ENCODE measurements around the gene KCNC1. TPM values are rescaled to one million over a fixed set of nuclear protein-coding genes. Genes with fewer than 3 reads are reported as not detected.

Gene KCNC1
- total RNA-seq, 1 donor from 2014 or later = not detected

DNA sequence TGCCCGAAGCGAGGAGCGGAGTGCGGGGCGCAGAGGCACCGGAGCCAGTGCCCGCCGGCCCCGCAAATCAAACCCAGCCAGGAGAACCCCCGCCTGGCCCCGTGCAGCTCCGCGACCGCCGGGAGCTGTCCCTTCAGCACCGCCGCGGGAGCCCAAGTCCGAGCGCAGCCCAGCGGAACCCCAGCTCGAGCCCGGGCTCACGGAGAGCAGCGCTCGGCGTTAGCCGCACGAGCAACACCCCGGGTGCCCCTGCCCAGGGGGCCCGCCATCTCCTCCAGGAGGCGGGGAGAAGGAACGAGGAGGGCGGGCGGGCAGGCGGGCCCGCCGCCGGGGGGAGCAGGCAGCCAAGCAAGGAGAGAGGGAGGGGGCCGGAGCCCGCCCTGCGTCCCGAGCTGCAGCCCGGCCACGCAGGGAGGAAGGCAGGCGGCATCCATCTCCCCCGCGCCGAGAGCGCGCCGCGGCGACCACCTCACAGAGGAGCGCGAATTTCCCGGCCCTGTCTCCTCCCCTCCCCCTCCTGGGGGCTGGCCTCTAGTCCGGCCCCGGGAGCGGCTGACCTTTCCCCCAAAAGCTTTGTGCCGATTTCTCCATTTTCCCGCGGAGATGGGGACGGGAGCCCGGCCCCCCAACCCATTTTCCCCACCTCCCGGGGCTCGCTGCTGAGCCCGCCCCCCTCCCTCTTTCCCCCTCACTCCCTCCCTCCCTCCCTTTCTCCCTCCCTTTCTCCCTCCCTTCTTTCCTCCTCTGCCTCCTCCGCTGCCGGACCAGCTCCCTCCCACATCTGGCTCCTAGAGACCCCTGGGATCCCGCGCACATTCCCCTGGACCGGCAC is 621 bp downstream of the KCNC1 start:
- intact Hi-C loops (cut with micrococcal nuclease) = no loop called here
- H3K27me3 Mint-ChIP-seq (ENCODE audit: insufficient read depth) = peaks cover 52% of the 10 kb centered on the region
- no peaks in the 10 kb centered on the region for H3K9me3 Mint-ChIP-seq
- peak; percentile 10 for DNase-seq (ENCODE audit: low spot score)
- no peaks in the 10 kb centered on the region for H3K36me3 Mint-ChIP-seq (ENCODE audit: low read depth)
- no peak overlapping the region for H3K4me3 Mint-ChIP-seq
- no peaks in the 10 kb centered on the region for H3K4me1 Mint-ChIP-seq (ENCODE audit: low read depth)
- H3K27ac Mint-ChIP-seq = no peak overlapping the region

DNA sequence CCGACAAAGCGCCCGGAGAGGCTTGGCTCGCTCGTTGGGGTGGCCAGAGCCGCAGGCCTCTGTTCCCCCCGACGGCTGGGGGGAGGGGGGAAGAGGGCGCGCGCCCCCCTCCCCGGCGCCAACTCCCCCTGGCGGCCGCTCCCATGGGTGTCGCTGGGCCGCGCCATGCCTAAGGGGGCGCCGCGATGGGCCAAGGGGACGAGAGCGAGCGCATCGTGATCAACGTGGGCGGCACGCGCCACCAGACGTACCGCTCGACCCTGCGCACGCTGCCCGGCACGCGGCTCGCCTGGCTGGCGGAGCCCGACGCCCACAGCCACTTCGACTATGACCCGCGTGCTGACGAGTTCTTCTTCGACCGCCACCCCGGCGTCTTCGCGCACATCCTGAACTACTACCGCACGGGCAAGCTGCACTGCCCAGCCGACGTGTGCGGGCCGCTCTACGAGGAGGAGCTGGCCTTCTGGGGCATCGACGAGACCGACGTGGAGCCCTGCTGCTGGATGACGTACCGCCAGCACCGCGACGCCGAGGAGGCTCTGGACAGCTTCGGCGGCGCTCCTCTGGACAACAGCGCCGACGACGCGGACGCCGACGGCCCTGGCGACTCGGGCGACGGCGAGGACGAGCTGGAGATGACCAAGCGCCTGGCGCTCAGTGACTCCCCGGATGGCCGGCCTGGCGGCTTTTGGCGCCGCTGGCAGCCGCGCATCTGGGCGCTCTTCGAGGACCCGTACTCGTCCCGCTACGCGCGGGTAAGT is 1.4 kb downstream of the KCNC1 start:
- Mint-ChIP-seq H3K27me3 (ENCODE audit: insufficient read depth) (peaks cover 52% of the 10 kb centered on the region), H3K4me3 (no peak overlapping the region), H3K36me3 (ENCODE audit: low read depth) (no peaks in the 10 kb centered on the region), H3K9me3 (no peaks in the 10 kb centered on the region), H3K27ac (no peak overlapping the region), H3K4me1 (ENCODE audit: low read depth) (no peaks in the 10 kb centered on the region)
- intact Hi-C loops (cut with micrococcal nuclease) = no loop called here
- DNase-seq (ENCODE audit: low spot score) = no peak

DNA sequence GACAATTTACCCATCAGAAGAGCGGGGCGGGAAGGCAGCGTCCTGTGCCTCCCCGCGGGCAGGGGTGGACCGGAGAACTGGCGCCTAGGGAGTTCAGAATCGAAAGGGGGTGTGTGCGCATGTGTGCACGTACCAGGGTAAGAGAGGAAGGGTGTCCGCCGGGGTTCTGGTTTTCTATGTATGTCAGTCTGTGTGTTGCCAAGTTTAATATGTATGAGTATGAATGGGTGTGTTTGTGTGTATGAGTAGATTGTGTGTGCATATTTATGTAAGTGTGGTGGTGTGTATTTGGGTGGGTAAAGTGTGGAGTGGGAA is 2.0 kb downstream of the KCNC1 start:
- Mint-ChIP-seq H3K27ac (no peak overlapping the region), H3K4me1 (ENCODE audit: low read depth) (no peaks in the 10 kb centered on the region), H3K27me3 (ENCODE audit: insufficient read depth) (peaks cover 48% of the 10 kb centered on the region), H3K36me3 (ENCODE audit: low read depth) (no peaks in the 10 kb centered on the region), H3K9me3 (no peaks in the 10 kb centered on the region), H3K4me3 (no peak overlapping the region)
- intact Hi-C loops (cut with micrococcal nuclease) = no loop called here
- DNase-seq (ENCODE audit: low spot score) = no peak

DNA sequence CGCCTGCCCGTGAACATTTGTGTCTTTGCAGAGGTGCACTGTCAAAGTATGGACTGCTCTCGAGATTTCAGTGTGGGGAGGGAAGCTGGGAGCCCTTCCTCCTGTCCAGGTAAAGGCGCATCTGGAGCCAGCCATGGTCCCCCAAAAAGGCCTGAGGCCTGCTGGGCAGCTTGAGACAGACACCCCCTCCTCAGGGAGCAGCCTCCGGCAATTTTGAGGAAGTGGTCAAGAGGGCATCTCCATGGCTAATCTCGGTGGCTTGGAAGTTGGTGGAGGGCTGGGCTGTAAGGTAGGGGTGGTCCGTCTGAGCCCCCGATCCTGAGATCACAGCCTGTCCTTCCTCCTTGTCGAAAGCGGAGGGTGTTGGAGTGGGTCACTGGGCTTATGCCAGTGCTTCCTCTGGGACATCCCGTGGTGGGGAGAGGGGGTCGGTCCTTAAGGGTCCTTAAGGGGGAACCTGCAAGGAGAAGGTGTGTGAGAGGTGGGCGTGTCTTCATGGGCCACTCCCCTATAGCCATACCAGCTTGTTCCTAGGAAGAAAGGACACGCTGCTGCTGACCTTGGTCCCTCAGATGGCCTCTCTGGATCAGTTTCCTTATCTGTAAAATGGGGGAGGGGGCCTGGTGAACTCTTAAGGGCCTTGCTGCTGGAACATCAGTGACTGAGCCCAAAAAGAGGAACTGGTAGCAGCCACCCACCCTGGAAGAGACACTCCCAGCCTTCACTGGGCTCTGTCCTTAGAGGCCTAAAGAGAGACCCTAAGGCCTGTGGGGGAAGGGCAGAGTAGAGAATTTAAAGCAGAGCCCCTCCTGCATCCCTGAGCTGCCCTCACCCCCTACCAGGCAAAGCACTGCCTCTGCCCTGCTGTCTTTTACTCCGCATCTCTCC is 2.6 kb downstream of the KCNC1 start:
- peaks cover 45% of the 10 kb centered on the region for H3K27me3 Mint-ChIP-seq (ENCODE audit: insufficient read depth)
- no peaks in the 10 kb centered on the region for H3K4me1 Mint-ChIP-seq (ENCODE audit: low read depth)
- no peaks in the 10 kb centered on the region for H3K36me3 Mint-ChIP-seq (ENCODE audit: low read depth)
- no peak overlapping the region for H3K4me3 Mint-ChIP-seq
- no peaks in the 10 kb centered on the region for H3K9me3 Mint-ChIP-seq
- DNase-seq (ENCODE audit: low spot score) = no peak
- intact Hi-C loops (cut with micrococcal nuclease) = no loop called here
- no peak overlapping the region for H3K27ac Mint-ChIP-seq

DNA sequence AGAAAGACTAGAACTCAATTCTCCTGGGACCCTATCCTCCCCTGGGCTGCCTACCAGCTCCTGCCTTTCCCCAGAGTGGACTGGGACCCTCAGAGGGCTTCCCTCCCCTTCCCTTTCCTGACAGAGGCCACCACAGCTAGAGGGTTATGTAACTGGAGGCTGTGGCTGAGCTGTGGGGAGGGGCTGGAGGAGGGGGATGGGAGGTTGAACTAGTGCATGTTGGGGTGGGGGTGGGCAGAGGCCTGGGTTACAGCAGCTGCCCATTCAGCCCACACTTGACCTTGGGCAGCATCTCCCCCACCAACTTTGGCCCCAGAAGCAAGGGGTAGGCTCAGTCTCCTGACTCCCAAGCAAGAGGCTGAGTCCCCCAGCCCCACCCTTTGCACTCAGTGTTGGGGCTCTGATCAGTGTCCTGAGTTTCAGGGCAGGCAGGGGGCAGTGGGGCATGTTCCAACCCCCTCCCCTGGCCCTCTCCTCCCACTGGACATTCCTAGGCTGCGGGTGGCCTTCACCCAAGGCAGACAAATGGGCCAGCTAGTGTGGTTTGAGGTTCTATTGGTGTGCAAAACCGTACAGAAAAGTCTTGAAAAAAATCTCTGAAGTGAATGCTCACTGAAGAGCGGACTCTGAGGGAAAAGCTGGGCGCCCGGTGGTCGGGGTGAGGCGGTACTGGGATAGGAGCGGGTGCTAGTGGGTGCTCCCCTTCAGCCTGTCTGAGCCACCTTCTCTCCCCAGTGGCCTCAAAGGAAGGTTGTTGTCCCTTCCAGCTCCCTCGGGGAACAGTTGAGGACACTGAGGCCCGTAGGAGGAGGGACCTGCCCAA is 3.8 kb downstream of the KCNC1 start:
- H3K27me3 Mint-ChIP-seq (ENCODE audit: insufficient read depth) = peaks cover 35% of the 10 kb centered on the region
- DNase-seq (ENCODE audit: low spot score) = no peak
- intact Hi-C loops (cut with micrococcal nuclease) = no loop called here
- H3K4me3 Mint-ChIP-seq = no peak overlapping the region
- no peaks in the 10 kb centered on the region for H3K4me1 Mint-ChIP-seq (ENCODE audit: low read depth)
- H3K36me3 Mint-ChIP-seq (ENCODE audit: low read depth) = no peaks in the 10 kb centered on the region
- H3K9me3 Mint-ChIP-seq = no peaks in the 10 kb centered on the region
- H3K27ac Mint-ChIP-seq = no peak overlapping the region

DNA sequence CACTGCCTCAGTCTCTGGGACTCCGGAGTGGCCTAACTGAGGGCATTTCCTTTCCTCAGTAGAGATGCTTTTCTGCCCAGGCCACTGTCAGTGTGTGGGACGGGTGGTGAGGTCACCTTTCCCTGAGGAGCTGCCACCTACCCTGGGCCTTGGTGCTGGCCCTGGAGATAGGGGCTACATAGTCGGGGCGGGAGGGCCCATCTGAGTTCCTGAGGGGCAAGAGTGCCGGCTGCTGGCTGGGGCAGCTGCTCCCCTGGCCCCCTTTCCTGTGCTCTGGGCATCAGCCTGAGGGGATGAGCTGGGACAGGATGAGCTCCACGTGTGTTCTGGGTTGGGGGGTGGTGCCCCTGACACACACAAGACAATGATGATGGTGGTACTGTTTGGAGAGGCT is 5.4 kb downstream of the KCNC1 start:
- no peak for DNase-seq (ENCODE audit: low spot score)
- peaks cover 27% of the 10 kb centered on the region for H3K27me3 Mint-ChIP-seq (ENCODE audit: insufficient read depth)
- intact Hi-C loops (cut with micrococcal nuclease) = no loop called here
- no peaks in the 10 kb centered on the region for H3K9me3 Mint-ChIP-seq
- no peak overlapping the region for H3K4me3 Mint-ChIP-seq
- H3K27ac Mint-ChIP-seq = no peak overlapping the region
- no peaks in the 10 kb centered on the region for H3K4me1 Mint-ChIP-seq (ENCODE audit: low read depth)
- H3K36me3 Mint-ChIP-seq (ENCODE audit: low read depth) = no peaks in the 10 kb centered on the region

DNA sequence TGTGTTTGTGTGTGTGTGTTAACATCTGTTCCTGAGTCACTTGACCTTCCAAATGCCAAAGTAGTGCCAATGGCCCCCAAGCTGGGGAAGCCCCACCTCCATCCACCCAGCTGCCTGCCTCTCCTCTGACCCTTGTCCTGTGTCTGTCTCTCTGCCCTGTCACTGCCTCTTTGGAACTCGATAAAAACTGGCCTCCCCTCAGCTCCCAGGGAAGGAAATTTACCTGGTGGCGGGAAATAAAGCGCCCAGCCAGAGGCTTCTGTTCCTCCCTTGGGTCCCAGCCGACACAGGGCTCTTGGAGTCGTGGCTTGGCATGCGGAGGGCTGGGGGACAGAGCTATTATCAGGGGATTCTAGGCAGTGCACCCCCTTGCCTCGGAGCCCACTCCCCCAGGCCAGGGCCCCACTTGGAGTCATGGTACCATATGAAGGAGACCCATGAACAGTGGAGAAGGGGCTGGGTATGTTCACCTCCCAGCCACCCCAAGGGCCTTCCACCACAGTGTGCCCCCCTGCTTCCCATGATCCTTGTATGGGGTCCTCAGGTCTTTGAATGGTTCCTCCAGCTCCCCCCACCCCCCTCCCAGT is 6.2 kb downstream of the KCNC1 start:
- H3K36me3 Mint-ChIP-seq (ENCODE audit: low read depth) = no peaks in the 10 kb centered on the region
- intact Hi-C loops (cut with micrococcal nuclease) = no loop called here
- H3K4me3 Mint-ChIP-seq = no peak overlapping the region
- no peak overlapping the region for H3K27ac Mint-ChIP-seq
- no peaks in the 10 kb centered on the region for H3K9me3 Mint-ChIP-seq
- DNase-seq (ENCODE audit: low spot score) = no peak
- H3K4me1 Mint-ChIP-seq (ENCODE audit: low read depth) = no peaks in the 10 kb centered on the region
- H3K27me3 Mint-ChIP-seq (ENCODE audit: insufficient read depth) = peaks cover 28% of the 10 kb centered on the region

DNA sequence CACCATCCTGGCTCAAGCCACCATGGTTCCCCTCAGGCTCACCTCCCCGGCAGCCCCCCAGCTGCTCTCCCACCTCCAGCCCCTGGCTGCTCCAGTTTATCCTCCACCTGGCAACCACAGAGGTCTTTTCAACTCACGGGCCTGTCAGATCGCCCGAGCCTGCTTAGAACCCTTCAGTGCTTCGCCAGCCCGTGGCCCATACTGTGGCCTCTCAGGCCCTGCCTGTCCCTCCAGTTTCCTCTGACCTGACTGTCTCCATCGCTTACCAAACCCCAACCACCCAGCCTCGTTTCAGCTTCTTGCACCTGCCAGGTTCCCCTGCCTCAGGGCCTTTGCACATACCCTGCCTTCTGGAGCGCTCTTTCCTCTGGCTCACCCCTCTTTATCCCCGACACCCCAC is 6.9 kb downstream of the KCNC1 start:
- Mint-ChIP-seq H3K4me3 (no peak overlapping the region), H3K9me3 (no peaks in the 10 kb centered on the region), H3K27ac (no peak overlapping the region), H3K36me3 (ENCODE audit: low read depth) (no peaks in the 10 kb centered on the region), H3K27me3 (ENCODE audit: insufficient read depth) (peaks cover 27% of the 10 kb centered on the region), H3K4me1 (ENCODE audit: low read depth) (no peaks in the 10 kb centered on the region)
- intact Hi-C loops (cut with micrococcal nuclease) = no loop called here
- DNase-seq (ENCODE audit: low spot score) = no peak

DNA sequence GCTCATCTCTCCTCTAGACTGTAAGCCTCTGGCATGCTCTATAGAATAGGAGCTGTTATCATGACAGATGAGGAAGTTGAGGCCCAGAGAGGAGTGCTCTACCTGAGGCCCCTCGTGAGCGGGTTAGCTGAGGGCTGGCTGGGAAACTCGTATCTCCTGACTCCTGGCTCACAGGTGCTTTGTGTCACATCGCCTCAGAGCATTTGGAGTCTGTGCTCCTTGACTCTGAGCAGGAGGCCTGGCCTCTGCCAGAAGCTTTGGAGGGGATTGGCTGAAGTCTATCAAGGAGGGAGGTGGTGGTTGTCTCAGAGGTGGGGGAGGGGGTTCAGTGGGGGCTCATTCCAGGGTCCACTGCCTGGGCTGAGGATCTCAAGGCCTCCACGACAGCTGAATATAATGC is 7.4 kb downstream of the KCNC1 start:
- H3K4me3 Mint-ChIP-seq = no peak overlapping the region

DNA sequence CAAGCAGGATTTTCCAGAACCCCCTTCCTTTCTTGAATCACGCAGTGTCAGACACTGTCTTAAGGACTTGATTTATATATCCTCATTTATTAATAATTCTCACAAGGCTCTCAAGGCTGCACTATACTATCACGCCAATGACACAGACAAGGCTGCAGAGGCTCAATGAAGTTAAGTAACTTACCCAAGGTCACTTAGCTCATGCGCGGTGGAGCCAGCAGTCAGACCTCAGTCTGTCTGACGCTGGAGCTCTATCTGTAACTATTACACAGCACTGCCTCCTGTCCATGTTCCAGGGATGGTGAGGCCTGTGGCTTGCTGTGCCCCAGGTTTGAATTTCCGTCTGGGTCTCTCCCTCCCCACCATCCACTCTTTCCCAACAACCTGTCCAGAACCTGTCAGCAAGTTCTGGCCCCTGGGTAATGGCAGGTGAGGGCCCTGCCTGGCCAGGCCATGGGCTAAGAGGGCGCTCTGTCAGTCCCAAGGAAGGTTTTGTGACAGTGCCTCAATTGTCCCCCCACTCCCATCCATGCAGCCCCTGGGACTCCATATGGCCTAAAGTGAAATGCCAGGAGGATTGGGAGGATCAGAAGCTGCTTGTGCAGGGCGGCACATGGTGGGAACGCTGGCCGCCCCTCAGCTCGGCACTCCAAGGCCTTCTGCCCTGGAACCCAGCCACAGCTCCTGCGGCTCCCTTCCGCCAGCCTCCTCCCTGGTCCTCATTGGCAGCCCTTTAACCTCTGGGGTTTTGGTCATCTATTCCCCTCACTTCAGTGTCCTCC is 8.6 kb downstream of the KCNC1 start:
- Mint-ChIP-seq H3K27me3 (ENCODE audit: insufficient read depth) (peaks cover 15% of the 10 kb centered on the region), H3K27ac (no peak overlapping the region), H3K4me1 (ENCODE audit: low read depth) (no peaks in the 10 kb centered on the region), H3K36me3 (ENCODE audit: low read depth) (no peaks in the 10 kb centered on the region), H3K9me3 (no peaks in the 10 kb centered on the region), H3K4me3 (no peak overlapping the region)
- DNase-seq (ENCODE audit: low spot score) = no peak
- intact Hi-C loops (cut with micrococcal nuclease) = no loop called here

More for the DNA sequence above, 7.4 kb downstream of the KCNC1 start:
- H3K9me3 Mint-ChIP-seq = no peaks in the 10 kb centered on the region
- H3K4me1 Mint-ChIP-seq (ENCODE audit: low read depth) = no peaks in the 10 kb centered on the region
- no peak for DNase-seq (ENCODE audit: low spot score)
- no peaks in the 10 kb centered on the region for H3K36me3 Mint-ChIP-seq (ENCODE audit: low read depth)
- intact Hi-C loops (cut with micrococcal nuclease) = no loop called here
- peaks cover 22% of the 10 kb centered on the region for H3K27me3 Mint-ChIP-seq (ENCODE audit: insufficient read depth)
- no peak overlapping the region for H3K27ac Mint-ChIP-seq

DNA sequence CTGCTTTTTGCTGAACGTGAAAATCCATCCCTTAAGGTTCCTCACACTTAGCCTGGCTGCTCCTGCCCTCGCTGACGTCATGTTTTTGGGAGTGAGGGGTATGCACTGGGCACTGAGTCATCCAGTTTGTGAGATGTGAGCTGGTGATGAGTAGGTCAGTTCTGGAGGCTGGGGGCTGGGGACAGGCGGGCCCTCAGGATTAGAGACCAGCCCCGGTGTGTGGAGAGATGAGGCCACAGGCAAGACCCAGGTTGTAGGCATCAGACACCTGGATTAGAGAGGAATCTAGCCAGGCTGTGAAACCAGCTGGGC is 9.2 kb downstream of the KCNC1 start:
- H3K27me3 Mint-ChIP-seq (ENCODE audit: insufficient read depth) = peaks cover 11% of the 10 kb centered on the region
- no peaks in the 10 kb centered on the region for H3K4me1 Mint-ChIP-seq (ENCODE audit: low read depth)
- no peak overlapping the region for H3K4me3 Mint-ChIP-seq
- no peaks in the 10 kb centered on the region for H3K36me3 Mint-ChIP-seq (ENCODE audit: low read depth)
- intact Hi-C loops (cut with micrococcal nuclease) = no loop called here
- no peak for DNase-seq (ENCODE audit: low spot score)
- no peaks in the 10 kb centered on the region for H3K9me3 Mint-ChIP-seq
- no peak overlapping the region for H3K27ac Mint-ChIP-seq
